22Rv1 (cell line): ENCODE results near the gene CAMK2D.

Experiments
- H3K27ac ChIP-seq: fragments of 450-650 bp; 2 replicates; pipeline ENCODE4 v1.5.1; 2017
- ZFX ChIP-seq: fragments of 450-650 bp; IDR thresholded peaks from 2 replicates; pipeline ENCODE4 v1.6.1; 2017; ENCODE audit warnings: antibody characterized with exemption, borderline replicate concordance
- TF ChIP-seq, protein P1 (sequence below): fragments of 450-650 bp; IDR thresholded peaks from 2 replicates; pipeline ENCODE4 v1.5.1; 2017; ENCODE audit warnings: mild to moderate bottlenecking

CAMK2D gene

DNA sequence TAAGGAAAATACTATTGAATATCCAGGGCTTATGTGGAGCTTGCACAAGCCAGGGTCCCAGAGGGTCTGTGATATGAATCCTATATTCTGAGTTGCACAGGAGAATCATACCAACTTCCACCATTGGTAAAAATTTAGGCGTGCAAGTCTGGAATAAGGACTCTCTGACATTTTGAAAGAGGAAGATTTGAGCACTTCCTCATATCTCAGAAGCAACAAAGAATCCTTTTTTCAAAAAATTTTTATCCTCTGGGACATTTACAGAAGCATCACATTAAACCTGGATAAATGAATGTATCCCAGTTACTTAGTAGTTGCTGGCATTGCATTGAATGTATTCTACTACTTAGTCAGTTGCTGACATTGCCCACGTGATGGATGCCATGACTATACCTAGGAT is 24.2 kb upstream of the CAMK2D start:
- no peak overlapping the region for H3K27ac ChIP-seq
- TF ChIP-seq, protein P1, sequence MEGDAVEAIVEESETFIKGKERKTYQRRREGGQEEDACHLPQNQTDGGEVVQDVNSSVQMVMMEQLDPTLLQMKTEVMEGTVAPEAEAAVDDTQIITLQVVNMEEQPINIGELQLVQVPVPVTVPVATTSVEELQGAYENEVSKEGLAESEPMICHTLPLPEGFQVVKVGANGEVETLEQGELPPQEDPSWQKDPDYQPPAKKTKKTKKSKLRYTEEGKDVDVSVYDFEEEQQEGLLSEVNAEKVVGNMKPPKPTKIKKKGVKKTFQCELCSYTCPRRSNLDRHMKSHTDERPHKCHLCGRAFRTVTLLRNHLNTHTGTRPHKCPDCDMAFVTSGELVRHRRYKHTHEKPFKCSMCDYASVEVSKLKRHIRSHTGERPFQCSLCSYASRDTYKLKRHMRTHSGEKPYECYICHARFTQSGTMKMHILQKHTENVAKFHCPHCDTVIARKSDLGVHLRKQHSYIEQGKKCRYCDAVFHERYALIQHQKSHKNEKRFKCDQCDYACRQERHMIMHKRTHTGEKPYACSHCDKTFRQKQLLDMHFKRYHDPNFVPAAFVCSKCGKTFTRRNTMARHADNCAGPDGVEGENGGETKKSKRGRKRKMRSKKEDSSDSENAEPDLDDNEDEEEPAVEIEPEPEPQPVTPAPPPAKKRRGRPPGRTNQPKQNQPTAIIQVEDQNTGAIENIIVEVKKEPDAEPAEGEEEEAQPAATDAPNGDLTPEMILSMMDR, result no peak
- no peak for TF ChIP-seq ZFX

DNA sequence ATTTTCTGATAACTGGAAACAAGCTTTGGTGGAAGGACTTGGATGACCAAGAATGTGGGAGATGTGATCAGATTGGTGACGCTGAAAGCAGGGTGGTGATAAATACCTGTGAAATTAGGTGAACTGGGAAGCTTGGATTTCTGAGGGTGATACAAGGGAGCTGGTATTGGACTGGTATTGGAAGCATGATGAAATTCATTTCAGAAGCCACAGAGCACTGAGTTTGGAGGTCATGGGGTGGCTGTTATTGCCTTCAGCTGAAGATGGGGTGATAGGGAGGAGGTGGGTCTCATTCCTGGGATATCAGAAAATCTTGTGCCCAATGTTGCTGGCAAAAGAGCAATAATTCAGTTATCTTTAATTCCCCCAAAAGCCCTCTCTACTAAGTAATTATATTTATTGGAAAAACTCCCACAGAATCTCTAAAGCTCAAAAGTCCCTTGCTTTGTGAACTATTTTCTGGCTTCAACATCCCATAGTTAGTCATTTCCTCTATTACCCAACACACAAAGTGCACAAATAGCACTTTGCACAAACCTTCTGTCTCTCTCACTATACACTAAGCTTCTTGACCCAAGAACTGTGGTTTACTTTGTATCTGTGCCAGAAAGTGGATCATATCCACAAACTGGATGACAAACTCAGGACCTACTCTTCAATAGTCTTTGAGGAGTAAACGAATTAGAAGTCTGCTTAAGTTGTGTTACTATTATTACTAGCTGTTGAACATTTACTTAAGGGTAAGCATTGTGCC is 23.1 kb upstream of the CAMK2D start:
- TF ChIP-seq, protein P1, result no peak
- no peak for TF ChIP-seq ZFX
- no peak overlapping the region for H3K27ac ChIP-seq

DNA sequence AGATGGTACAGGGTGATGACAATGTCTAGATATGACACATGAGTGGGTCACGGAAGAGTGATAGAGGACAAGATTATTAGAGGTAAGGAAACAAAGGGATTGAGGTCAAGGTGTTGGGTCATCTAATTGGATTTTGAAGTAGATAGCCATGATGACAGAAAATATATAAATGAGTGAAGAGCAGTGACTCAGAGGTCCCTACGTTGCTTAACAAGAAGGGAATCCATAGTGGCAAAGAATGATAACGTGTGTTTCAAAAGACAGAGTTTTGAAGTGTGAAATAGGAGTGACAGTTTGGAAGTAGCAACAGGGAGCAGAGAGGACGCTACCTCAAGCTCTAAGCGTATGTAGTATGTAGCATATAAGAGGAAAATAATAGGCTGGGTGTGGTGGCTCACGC is 22.2 kb upstream of the CAMK2D start:
- TF ChIP-seq ZFX, result no peak
- TF ChIP-seq, protein P1, result no peak
- H3K27ac ChIP-seq, result no peak overlapping the region

DNA sequence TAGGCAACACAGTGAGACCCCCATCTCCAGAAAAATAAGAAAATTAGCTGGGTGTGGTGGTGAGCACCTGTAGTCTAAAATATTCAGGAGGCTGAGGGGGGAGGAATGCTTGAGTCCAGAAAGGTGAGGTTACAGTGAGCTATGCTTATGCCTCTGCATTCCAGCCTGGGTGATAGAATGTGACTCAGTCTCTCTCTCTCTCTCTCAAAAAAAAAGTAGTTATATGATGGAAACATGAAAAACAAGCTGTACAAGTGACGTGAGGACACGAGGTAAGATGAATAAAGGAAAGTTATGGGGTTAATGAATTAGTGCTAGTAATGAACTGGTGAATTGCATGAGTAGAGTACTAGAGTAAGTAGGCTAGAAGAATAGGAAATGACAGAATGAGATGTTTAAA is 21.8 kb upstream of the CAMK2D start:
- no peak overlapping the region for H3K27ac ChIP-seq
- no peak for TF ChIP-seq ZFX
- TF ChIP-seq, protein P1, result no peak

DNA sequence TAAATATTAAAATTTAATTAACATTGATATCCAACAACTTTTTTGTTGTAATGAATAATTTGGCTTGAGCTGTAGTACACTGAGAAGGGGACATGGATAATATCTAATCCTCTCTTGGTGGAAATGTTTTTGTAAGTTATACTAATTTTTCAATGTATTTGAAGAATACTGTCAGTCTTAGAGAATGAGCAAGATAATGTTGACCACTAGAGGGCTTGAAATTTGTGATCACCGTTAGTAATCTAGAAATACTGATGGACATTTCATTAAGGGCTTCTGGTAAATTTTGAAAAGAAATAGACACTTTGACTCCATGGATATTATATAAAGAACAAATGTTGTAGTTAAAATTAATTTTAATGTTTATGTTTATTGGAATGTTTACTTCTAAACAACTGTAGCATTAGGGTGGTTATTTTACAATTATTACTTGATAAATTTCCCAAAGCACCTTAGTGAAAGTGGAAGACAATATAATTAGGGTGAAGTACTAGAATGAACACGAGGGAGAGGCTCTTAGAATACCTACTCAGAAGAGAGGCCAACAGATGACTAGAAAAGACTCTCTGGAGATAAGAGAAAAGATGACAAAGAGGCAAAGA is 20.0 kb upstream of the CAMK2D start:
- TF ChIP-seq, protein P1, result peak; percentile 80
- TF ChIP-seq ZFX, result no peak

DNA sequence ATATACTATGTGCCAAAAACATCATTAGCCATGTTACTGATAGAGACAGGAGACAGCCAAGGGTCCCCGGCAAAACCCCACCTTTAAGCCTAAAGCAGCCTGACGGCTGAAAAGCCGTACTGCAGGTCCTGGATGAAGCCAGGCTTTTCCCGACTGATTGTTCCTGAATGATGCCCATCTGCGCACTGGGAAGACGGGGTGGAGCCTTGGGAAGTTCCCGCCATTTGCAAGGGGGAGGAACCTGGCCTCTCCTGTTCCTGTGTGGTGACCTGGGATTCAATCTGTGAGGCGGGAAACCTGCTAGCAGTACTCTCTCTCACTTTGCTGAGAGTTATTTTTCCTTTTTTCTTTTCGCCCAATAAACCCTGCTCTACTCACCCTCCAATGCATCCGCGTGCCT is 15.1 kb upstream of the CAMK2D start:
- H3K27ac ChIP-seq, result no peak overlapping the region
- TF ChIP-seq, protein P1, result no peak
- TF ChIP-seq ZFX, result no peak

More for the DNA sequence above, 20.0 kb upstream of the CAMK2D start:
- no peak overlapping the region for H3K27ac ChIP-seq

DNA sequence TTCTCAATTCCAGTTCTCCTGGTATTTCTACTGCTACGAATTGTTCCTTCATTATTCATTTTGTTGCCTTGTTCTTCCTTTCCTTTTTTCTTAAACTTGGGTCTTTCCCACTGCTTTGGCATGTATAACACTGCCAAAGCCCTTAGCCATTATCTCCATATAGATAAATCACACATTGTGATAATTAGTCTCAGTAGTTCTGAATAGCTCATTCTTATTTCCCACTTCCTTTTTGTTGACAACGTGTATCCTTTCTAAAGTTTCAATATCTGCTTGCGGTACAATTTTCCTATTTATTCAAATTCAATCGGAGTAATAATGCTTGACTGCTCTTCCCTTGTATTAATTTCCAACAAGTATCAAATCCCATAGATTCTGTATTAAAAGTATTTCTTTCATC is 14.5 kb upstream of the CAMK2D start:
- no peak for TF ChIP-seq ZFX
- TF ChIP-seq, protein P1, result no peak
- H3K27ac ChIP-seq, result no peak overlapping the region
